NCI-H1436 treated with DMSO at 0.1 percent for 48 hours (cell line): ENCODE results near the gene NR6A1.
"Not testable (repeated sequence)": the region's sequence is repeated elsewhere in the genome, so short reads cannot be mapped to it uniquely, and the experiment has no call there.

ENCODE experiments used
- DNase-seq: peaks from one replicate; lab custom pipeline; 2025; lab: John Stamatoyannopoulos, UW

NR6A1 gene

DNA sequence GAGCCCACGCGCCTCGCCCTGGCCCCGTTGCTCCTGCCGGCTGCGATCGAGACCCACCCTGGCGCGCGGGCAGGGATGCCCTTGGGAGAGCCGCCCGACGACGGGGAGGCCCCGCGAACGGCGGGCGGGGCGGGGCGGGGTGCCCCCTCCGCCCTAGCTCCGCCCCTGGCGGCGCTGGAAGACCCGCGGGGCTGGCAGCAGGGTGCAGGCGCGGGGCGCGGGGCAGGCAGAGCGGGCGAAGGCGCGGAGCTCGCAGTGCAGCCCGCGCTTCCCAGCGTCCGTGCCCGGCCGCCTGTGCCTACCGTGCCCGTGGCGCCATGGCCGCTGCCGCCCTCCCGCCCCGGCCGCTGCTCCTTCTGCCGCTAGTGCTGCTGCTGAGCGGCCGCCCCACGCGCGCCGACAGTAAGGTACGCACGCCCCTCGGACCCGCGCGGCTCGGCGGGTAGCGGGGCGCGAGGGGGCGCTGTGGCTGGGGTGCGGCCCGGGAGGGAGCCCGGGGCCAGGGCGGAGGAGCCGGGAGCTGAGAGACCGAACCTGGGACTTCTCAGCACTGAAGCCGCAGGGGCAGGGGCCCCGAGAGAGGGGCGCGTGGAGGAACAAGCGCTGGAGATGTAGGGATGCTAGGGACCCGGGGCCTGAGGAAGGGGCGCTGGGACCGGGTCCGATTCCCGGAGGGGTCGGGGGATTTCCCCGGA lies 6.0 kb upstream of the NR6A1 start, which contains the start of gene OLFML2A:
Gene OLFML2A, plus strand, starts transcription at position 180 of the 695 bp plus-strand sequence. Its CDS starts 138 bp downstream, at position 318.
- DNase-seq = no peak

- DNase-seq = no peak
Observed at GRCh38 chr9:124776618-124776953, 5.5 kb upstream of the NR6A1 start.

GRCh38 chr9:124774129-124774978 lies 3.2 kb upstream of the NR6A1 start:
- DNase-seq = no peak

- no peak for DNase-seq
Observed at GRCh38 chr9:124773473-124774128, 2.5 kb upstream of the NR6A1 start.

- not testable (repeated sequence) for DNase-seq
Observed at GRCh38 chr9:124772877-124773276, 1.8 kb upstream of the NR6A1 start.

DNA sequence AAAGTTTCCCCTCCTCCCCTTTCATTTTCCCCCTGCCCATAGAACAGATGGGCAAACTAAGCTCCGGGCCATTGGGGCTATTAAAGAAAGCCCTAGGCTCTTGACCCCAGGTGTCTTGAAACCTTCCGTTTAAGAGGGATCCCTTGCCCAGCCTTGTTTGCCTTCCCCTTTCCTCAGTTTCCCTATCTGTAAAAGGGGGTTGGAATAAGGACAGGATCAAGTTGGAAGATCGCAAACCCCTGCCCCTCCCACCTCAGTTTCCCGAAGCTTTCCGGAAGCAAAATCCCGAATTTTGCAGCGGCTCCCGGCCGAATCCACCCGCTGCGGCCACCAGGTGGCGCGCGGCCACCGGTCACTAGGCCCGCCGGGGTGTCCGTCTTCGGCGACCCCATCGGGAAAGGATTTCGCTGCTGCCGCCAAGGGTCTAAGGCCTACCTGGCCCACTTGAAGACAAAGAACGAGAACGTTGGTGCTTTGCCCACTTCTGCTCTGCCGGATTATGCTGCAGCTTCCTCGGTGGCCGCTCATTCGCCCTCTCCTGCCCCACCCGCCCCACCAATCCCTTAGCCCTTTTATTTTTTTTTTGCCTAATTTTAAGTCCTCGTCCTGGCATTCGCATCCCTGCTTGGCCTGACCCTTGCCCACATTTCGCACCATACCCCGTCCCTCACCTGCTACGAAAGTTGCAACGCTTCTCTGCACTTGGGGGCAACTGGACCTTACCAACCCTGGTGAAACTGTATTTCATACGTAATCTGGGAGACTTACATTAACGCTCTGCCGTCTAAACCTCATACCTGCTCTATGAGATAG lies 962 bp upstream of the NR6A1 start:
- no peak for DNase-seq

DNA sequence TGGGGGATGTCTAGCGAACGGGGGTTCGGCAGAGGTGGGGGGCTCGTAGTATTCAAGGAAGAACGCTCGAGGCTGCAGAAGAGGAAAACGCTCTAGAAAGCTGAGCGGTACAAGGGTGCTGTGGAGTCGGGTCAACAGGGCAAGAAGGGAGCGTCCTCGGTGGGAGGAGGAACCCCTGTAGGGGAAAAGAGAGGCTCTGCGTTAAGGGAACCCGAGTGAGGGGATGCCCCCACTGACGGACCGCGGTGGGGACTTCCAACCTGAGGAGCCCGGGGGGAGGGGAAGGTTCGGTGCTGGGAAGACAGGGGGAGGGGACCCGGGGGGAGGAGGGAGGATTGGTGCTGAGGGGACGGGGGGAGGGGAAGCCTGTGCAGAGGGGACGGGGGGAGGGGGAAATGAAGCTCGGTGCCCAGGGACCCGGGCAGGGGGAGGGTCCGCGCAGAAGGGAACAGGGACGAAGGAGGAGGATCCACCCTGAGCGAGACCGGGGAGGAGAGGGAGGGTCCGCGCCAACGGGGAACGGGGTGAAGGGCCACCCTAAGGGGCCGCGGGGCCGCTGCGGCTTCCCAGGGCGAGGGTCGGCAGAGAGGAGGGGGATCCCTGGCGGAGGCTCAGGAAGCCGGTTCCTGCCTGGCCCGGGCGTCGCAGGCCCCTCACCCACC lies 621 bp downstream of the NR6A1 start:
- DNase-seq = no peak

DNA sequence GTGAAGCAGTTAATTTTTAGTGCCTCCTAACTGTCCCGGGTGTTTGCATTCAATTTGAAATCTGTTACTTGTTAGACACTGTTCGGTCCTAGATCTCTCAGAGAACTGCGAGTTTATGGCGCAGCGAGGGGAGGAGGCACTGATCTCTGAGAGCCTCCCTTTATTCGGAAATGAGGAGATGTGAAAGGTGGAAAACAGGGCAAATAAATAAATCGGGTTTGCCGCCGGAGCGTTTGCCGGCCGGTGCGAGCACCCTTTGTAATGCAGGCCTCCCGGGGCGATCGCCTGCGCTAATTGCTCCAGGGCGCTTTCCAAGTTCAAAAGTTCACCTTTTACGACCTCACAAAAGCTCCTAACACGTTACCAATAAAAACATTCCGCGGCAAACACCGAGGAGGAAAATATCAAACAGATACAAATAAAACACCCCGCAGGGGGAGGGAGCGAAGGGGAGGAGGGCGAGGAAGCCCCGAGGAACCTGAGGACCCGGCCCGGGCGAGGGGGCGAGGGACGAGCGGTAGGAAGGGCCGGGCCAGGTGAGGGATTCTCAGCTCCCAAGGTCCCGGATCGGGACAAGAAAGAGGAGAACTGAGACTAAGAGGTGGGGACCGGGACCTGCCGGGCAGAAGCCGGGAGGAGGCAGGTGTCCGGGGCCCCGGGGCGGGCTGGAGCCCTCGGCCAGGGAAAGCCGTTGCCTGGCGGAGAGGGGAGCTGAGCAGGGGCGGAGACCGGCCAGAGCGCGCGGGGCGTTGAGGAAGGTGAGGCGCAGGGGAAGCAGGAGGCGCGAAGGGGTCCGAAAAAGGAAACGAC lies 1.4 kb downstream of the NR6A1 start:
- DNase-seq = no peak

GRCh38 chr9:124768750-124769548 lies 2.2 kb downstream of the NR6A1 start:
- no peak for DNase-seq

- DNase-seq = no peak
Observed at GRCh38 chr9:124768334-124768733, 2.8 kb downstream of the NR6A1 start.

DNA sequence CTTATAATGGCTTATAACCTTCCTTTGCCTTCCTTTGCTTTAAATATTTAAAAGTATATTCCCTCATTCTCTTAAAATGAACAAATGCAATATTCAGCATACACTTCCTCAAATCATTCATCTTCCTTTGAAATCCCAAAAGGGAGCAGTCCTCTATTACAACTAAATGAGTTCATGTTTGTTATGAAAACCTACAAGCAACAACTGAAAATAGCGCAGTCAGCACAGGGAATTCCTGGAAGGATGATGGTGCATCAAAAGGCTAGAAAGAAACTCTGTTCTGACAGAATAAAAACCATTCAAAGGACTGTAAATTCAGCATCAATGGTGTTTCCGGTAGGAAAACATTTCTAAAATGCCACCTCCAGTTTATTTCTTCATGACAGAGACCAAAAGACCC lies 3.3 kb downstream of the NR6A1 start:
- DNase-seq = no peak

- no peak for DNase-seq
Observed at GRCh38 chr9:124766815-124767554, 4.1 kb downstream of the NR6A1 start.

DNA sequence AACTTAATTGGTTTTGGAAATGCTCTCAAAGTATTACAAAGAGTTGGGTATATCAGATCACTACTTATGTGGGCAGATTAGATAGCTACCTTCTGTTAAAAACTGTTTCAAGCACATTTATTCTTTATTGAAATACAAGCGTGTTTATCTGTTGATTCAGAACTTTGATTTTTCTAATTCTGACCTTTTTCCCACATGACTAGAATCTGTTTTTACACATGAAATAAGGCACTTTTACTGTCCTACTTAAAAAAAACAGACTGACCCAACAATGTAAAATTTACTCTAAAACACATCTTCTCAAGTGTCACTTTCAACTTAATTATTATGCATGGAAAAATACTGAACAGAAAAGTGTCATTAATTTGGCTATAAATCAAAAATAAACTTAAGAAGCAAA lies 4.8 kb downstream of the NR6A1 start:
- DNase-seq = no peak

GRCh38 chr9:124765439-124765835 lies 5.7 kb downstream of the NR6A1 start:
- DNase-seq = no peak

DNA sequence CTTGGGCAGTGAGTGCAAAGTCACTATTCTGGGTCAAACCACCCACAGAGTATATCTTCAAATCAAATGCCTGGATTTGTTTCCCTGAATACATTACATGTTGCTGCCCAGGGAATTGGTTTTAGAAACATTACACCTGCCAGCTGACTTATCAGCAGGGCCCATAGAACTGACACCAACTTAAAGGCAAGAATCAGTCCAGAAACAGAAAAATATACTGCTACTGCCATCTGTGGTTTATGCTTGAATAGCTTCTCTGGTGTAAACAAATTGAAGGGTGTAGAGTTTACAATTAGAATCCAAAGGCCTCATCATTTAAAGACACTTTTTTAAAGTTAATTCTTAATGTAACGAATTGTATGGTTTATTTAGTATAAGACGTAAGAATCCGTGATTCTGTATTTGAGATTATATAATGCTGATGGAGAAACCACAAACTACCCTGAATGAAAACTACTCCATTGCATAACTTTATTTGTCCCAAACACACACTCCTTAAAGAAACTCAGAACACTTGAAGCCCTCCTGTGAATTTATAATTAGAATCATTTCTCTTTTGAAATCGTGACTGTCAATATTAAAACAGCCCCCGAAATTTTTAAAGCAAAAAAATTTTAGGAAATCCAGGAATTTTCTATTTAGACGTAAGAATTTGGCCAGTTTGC lies 6.2 kb downstream of the NR6A1 start:
- DNase-seq = no peak

GRCh38 chr9:124762633-124763032 lies 8.5 kb downstream of the NR6A1 start:
- no peak for DNase-seq

DNA sequence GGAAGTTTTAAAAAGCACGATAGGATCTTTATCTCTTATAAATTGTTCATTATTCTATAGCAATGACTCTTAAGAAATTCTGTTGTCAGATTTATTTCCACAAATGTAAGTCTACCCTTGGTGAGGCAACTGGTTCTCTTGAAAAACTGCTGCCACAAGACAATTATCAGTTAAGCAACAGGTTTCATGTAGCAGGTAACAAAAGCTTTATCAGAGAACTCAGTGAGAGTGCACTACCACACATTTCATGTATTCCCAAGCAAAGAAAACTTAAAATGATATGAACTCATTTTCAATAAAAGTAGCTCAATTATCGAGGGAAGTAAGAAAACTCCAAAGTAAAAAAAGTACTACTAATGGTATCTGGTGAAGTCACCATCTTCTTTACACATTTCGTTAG lies 9.4 kb downstream of the NR6A1 start:
- no peak for DNase-seq

DNA sequence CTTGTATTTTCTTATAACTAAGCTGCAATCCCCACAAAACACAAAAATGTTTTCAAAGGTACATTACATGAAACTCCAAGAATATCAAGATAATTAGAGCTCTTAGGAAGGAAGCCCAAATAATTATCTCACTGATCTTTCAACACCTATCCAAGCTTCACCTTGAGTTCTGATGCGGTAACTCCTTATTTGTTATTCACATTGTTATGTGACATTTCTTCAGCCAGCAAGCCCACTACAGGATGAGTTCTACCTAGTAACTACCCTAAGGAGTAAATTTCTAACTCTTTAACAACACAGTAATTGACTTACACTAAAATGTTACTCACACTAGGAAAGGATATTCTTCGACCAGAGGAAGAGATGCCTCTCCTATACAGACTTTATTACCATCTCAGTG lies 9.9 kb downstream of the NR6A1 start:
- no peak for DNase-seq

DNA sequence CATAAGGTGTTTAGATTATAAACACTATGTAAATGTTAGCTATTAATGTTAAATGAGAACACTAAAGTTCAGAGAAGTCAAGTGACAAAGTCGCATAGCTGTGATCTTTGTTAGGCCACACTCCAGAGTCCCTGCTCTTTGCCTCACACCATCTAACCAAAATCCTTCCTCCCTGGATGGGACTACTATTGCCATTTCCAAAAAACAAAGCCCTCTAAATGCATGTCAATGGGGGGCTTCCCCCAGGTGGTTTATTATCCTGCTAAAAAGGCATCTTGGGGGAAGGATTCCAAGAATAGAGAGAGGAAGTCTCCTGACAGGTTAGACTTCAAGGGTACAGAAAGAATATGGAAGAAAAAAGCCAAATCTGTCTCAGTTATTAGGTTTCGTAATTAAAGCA lies 10.4 kb downstream of the NR6A1 start:
- DNase-seq = no peak
